Effector memory CD8-positive, alpha-beta T cell (primary cell): ENCODE data around the gene USHBP1.
"Not testable (repeated sequence)": the region's sequence is repeated elsewhere in the genome, so short reads cannot be mapped to it uniquely, and the experiment has no call there.

Source experiments
- ATAC-seq: fragments of 150-1000 bp; cut with Tn5 transposase; replicated peaks from 2 replicates; pipeline ENCODE4 v1.10.0; 2021; ENCODE audit warnings: mild to moderate bottlenecking, moderate library complexity
- DNase-seq, 3 experiments: peaks; one replicate each; pipeline ENCODE4 v3.0.0; 2021
- H3K27ac Mint-ChIP-seq, 2 donors: one replicate each; pipeline ENCODE4 v1.8.0; 2022; ENCODE audit warnings: mild to moderate bottlenecking in 2 of 2, mixed read lengths in 2 of 2, moderate library complexity in 2 of 2
- H3K27me3 Mint-ChIP-seq, 2 donors: one replicate each; pipeline ENCODE4 v1.8.0; 2022; ENCODE audit warnings: mixed read lengths in 2 of 2
- H3K36me3 Mint-ChIP-seq: one replicate; pipeline ENCODE4 v1.8.0; 2022; ENCODE audit warnings: mild to moderate bottlenecking, moderate library complexity, mixed read lengths; ENCODE audit not compliant: insufficient read depth
- H3K4me1 Mint-ChIP-seq, 2 donors: one replicate each; pipeline ENCODE4 v1.8.0; 2022; ENCODE audit warnings: low read depth in 2 of 2, mixed read lengths in 2 of 2
- H3K4me3 Mint-ChIP-seq, 2 donors: one replicate each; pipeline ENCODE4 v1.8.0; 2022; ENCODE audit warnings: mild to moderate bottlenecking in 2 of 2, mixed read lengths in 2 of 2, moderate library complexity in 2 of 2
- H3K9me3 Mint-ChIP-seq, 2 donors: one replicate each; pipeline ENCODE4 v1.8.0; 2022; ENCODE audit warnings: mixed read lengths in 2 of 2

Gene USHBP1

DNA sequence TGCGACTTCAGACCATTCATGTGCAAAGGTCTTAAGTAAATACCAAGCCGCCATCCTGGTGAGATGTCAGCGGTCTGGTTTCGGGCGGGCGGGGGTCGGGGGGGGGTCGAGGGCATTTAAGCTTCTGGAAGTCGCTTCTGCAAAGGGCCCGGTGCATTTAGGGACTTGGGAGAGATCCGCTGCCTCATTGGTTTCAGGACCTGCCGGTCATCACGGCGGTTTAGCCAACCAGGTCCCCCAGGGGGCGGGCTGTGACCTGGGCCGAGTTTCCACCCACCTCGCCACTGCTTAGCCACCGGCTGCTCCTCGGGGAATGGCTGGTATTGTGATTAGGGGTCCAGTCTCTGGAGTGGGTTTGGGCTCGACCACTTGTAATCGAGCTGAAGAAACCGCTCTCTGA, 24.9 kb upstream of the USHBP1 start:
- DNase-seq (no peak), ATAC-seq (no peak)
- H3K4me3 Mint-ChIP-seq, result no peak overlapping the region
- no peaks in the 10 kb centered on the region for H3K36me3 Mint-ChIP-seq
- H3K4me1 Mint-ChIP-seq, result peaks cover 5 to 6% of the 10 kb centered on the region in 2 donors
- no peak overlapping the region for H3K27ac Mint-ChIP-seq
- H3K27me3 Mint-ChIP-seq, result no peaks in the 10 kb centered on the region
- H3K9me3 Mint-ChIP-seq, result no peaks in the 10 kb centered on the region

DNA sequence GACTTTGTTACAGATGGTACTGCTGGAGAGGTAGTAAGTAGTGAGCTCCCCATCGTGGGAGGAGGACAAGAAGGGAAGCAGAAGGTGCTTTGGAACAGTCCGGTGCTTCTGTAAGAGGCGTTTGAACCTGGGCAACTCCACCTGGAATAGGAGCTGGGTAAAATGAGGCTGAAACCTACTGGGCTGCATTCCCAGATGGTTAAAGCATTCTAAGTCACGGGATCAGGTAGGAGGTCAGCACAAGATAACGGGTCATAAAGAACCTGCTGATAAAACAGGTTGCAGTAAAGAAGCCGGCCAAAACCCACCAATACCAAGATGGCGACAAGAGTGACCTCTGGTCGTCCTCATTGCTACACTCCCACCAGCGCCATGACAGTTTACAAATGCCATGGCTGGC, 22.2 kb upstream of the USHBP1 start:
- Mint-ChIP-seq H3K27me3 (peaks cover 0 to 4% of the 10 kb centered on the region in 2 donors), H3K4me3 (no peak overlapping the region), H3K36me3 (no peaks in the 10 kb centered on the region)

DNA sequence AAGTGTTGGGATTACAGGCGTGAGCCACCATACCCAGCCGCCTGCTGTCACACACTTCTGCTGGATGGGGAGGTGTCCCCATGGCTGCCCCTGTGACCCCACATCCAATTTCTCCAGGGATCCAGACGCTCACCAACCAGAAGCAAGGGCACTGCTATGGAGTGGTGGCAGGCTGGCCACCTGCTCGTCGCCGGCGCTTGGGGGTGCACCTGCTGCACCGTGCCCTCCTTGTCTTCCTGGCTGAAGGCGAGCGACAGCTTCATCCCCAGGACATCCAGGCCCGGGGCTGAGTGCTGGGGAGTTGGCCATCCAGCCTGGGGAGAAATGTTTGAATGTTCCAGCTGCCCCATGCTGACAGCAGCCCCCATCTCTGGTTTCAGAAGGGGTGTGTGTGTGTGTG, 21.7 kb upstream of the USHBP1 start:
- ATAC-seq (no peak), DNase-seq (no peak)
- H3K27ac Mint-ChIP-seq, result no peak overlapping the region
- H3K9me3 Mint-ChIP-seq, result no peaks in the 10 kb centered on the region
- H3K4me1 Mint-ChIP-seq, result peaks cover 9 to 11% of the 10 kb centered on the region in 2 donors
- H3K36me3 Mint-ChIP-seq, result peaks cover 2% of the 10 kb centered on the region
- H3K27me3 Mint-ChIP-seq, result peaks cover 0 to 4% of the 10 kb centered on the region in 2 donors
- no peak overlapping the region for H3K4me3 Mint-ChIP-seq

More for the DNA sequence above, 22.2 kb upstream of the USHBP1 start:
- H3K9me3 Mint-ChIP-seq, result no peaks in the 10 kb centered on the region
- H3K27ac Mint-ChIP-seq, result no peak overlapping the region
- ATAC-seq (no peak), DNase-seq (no peak)
- peaks cover 8 to 9% of the 10 kb centered on the region in 2 donors for H3K4me1 Mint-ChIP-seq

DNA sequence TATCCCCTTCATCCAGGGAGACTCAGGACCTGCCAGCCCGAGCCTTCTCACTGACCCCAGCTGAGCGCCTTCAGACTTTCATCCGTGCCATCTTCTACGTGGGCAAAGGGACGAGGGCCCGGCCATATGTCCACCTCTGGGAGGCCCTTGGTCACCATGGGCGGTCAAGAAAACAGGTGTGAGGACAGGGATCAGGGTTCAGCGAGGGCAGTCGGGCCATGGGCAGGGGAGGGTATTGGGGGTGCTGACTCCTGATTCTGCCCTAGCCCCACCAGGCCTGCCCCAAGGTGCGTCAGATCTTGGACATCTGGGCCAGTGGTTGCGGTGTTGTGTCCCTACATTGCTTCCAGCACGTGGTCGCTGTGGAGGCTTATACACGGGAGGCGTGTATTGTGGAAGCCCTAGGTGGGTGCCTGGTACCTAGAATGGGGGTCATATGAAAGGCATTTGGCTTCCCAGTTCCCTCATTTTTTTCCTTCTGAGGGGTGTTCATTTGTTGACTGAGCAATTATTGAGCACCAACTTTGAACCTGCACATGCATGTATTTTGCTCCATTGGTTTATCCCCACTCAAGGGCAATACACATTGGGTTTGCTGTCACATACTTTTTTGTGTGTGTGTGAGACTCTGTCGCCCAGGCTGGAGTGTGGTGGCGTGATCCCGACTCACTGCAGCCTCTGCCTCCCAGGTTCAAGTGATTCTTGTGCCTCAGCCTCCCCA, 21.0 kb upstream of the USHBP1 start:
- DNase-seq, result no peak
- H3K4me3 Mint-ChIP-seq, result no peak overlapping the region
- no peak for ATAC-seq
- peaks cover 3% of the 10 kb centered on the region for H3K36me3 Mint-ChIP-seq
- no peaks in the 10 kb centered on the region for H3K9me3 Mint-ChIP-seq
- H3K4me1 Mint-ChIP-seq, result peaks cover 9 to 11% of the 10 kb centered on the region in 2 donors
- H3K27ac Mint-ChIP-seq, result no peak overlapping the region
- peaks cover 0 to 4% of the 10 kb centered on the region in 2 donors for H3K27me3 Mint-ChIP-seq

DNA sequence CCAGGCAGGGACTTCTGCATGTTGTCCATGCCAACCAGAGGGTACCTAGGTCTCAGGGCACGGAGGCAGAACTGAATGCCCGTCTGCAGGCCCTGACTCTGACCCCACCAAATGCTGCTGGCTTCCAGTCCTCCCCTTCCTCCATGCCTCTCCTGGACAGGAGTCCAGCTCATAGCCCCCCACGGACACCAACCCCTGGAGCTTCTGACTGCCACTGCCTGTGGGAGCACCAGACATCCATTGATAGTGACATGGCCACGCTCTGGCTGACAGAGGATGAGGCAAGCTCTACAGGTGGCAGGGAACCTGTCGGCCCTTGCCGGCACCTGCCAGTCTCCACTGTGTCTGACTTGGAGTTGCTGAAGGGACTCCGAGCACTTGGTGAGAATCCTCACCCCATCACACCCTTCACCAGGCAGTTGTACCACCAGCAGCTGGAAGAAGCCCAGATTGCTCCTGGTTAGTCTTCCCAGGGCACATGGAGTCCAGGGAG, 19.0 kb upstream of the USHBP1 start:
- DNase-seq (no peak), ATAC-seq (no peak)
- Mint-ChIP-seq H3K36me3 (peaks cover 6% of the 10 kb centered on the region), H3K4me1 (peaks cover 9 to 11% of the 10 kb centered on the region in 2 donors), H3K9me3 (no peaks in the 10 kb centered on the region), H3K27ac (peak overlapping the region in 1 of 2 donors; percentile 60), H3K4me3 (peak overlapping the region; percentile 25 to 83), H3K27me3 (peaks cover 0 to 4% of the 10 kb centered on the region in 2 donors)

DNA sequence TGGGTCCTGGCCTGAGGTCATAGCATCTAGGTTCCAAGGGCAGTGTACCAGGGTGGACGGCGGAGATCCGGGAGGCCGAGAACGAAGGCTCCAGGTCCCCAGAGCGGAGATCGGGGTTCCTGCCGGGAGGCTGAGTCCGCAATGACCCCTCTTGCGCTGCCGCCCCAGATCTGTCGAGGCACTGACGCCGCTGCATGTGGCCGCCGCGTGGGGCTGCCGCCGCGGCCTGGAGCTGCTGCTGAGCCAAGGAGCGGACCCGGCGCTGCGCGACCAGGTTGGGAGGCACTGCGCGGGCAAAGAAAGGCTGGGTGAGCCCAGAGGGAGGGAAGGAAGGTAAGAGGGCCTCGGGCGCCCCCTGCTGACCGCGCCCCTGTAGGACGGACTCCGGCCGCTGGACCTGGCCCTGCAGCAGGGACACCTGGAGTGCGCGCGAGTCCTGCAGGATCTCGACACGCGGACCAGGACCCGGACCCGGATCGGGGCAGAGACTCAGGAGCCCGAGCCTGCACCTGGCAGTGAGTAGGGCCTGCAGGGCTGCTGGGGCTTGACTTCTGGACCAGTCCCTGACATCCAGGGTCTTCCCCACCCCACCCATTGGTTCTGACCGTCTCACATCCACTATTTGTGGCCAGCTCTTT, 18.1 kb upstream of the USHBP1 start:
- peak; percentile 68 to 73 (median 71) for DNase-seq
- no peak overlapping the region for H3K27ac Mint-ChIP-seq
- peaks cover 0 to 4% of the 10 kb centered on the region in 2 donors for H3K27me3 Mint-ChIP-seq

DNA sequence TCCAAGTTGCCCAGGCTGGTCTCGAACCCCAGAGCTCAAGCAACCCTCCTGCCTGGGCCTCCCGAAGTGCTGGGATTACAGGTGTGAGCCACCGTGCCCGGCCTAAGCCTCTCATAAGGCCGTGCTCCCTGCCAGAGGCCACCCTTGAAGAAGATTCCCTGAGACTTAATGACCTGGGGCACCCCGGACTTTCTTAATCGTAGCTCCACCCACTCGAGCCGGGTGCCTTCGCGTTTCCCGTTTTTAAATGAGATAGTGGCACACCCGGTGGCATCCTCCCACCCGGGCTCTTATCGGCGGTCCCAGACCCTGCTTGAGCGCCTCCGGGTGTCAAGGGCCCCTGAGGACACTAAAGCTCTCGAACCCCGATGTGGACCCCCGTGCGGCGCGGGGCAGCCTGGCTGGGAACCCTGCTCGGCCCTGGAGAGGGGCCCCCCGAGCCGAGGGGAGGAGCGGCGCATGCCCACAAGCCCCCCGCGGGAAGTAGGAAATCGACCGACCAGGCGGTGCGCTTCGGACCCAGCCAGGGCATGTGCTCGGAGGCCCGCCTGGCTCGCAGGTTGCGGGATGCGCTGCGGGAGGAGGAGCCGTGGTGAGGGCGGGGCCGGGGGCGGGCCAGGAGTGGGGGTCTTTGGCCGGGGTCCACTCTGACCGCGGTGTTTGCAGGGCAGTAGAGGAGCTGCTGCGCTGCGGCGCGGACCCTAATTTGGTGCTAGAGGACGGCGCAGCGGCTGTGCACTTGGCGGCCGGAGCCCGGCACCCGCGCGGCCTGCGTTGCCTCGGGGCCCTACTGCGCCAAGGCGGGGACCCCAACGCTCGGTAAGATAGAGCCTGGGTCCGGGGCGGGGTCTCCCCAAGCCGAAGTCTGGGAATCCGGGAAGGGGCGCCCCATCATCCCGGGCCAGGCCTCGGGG, 17.1 kb upstream of the USHBP1 start, which contains the start of gene ANKLE1:
Gene ANKLE1, plus strand, starts transcription at position 511 of the 914 bp plus-strand sequence. Its CDS starts 20 bp downstream, at position 531.
- Mint-ChIP-seq H3K27ac (no peak within 1 kb of the TSS), H3K4me1 (peaks cover 9 to 11% of the 10 kb centered on the region in 2 donors), H3K27me3 (peaks cover 0 to 4% of the 10 kb centered on the region in 2 donors), H3K4me3 (peak within 1 kb of the TSS; percentile 78 to 83), H3K36me3 (peaks cover 14% of the 10 kb centered on the region), H3K9me3 (no peaks in the 10 kb centered on the region)
- ATAC-seq (peak; percentile 45), DNase-seq (peak in 1 of 3 experiments; percentile 33)

More for the DNA sequence above, 18.1 kb upstream of the USHBP1 start:
- Mint-ChIP-seq H3K4me3 (peak overlapping the region; percentile 78 to 83), H3K9me3 (no peaks in the 10 kb centered on the region), H3K4me1 (peaks cover 9 to 11% of the 10 kb centered on the region in 2 donors), H3K36me3 (peaks cover 6% of the 10 kb centered on the region)
- ATAC-seq, result peak; percentile 92

DNA sequence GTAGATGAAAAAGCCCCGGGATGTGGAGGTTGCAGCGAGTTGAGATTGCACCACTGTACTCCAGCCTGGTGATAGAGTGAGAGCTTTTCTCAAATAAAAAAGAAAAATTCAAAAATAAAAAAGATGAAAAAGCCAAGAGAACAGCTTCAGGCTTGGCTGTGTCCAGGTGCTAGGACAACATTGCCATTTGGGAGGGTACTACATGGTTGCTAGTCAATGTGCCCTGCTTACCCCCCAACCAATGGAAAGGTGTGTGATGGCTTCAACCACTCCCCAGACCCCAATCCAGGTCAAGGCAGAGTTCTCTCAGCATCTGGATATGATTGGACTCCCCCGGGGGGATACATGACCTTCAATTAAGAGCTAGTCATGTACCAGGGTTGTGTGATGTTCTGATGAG, 14.9 kb upstream of the USHBP1 start:
- no peak overlapping the region for H3K4me3 Mint-ChIP-seq
- DNase-seq (no peak), ATAC-seq (no peak)
- peak overlapping the region in 1 of 2 donors; percentile 29 for H3K27ac Mint-ChIP-seq
- H3K9me3 Mint-ChIP-seq, result no peaks in the 10 kb centered on the region
- peaks cover 25% of the 10 kb centered on the region for H3K36me3 Mint-ChIP-seq
- peaks cover 0 to 4% of the 10 kb centered on the region in 2 donors for H3K27me3 Mint-ChIP-seq
- H3K4me1 Mint-ChIP-seq, result peaks cover 9 to 11% of the 10 kb centered on the region in 2 donors

DNA sequence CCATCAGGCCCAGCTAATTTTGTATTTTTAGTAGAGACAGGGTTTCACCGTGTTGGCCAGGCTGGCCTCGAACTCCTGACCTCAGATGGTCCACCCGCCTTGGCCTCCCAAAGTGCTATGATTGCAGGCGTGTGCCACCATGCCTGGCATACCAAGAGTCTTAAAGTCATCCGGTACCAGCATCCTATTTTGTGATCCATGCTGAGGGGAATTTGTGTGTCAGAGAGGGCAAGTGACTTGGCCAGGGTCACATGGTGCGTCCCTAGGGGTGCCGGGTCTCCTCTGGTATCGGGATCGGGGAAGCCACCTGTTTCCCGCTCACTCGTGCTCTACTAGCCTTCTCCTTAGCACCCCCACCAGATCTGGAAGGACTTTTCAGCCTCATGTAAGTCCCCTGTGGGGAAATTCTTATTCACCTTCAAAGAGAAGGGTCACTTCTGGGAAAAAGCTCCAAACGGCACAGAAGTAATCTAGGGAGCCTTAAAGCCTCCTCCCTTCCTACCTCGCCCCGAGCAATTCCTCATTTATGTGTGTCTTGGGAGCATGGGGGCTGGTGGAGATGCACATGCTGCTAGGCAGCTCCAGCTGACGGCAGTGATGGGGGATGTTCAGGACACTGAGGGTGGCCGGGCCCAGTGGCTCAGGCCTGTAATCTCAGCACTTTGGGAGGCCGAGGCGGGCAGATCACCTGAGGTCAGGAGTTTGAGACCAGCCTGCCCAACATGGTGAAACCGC, 11.1 kb upstream of the USHBP1 start:
- Mint-ChIP-seq H3K27ac (no peak overlapping the region), H3K4me1 (peaks cover 0 to 2% of the 10 kb centered on the region in 2 donors), H3K36me3 (peaks cover 56% of the 10 kb centered on the region), H3K9me3 (no peaks in the 10 kb centered on the region), H3K4me3 (no peak overlapping the region), H3K27me3 (no peaks in the 10 kb centered on the region)
- DNase-seq, result no peak
- ATAC-seq, result no peak

DNA sequence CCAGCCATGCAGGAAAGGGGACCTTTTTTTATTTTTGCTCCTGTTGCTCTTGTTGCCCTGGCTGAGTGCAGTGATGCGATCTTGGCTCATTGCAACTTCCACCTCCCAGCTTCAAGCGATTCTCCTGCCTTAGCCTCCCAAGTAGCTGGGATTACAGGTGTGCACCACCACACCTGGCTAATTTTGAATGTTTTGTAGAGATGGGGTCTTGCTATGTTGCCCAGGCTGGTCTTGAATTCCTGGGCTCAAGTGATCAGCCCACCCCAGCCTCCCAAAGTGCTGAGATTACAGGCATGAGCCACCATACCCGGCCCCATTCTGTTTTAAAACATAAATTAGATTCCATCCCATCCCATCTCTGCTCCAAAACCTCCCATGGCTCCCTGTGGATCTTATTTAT, 10.3 kb upstream of the USHBP1 start:
- H3K4me3 Mint-ChIP-seq, H3K4me1 Mint-ChIP-seq, H3K27me3 Mint-ChIP-seq, DNase-seq, ATAC-seq, H3K27ac Mint-ChIP-seq, H3K9me3 Mint-ChIP-seq: not testable (repeated sequence)
- H3K36me3 Mint-ChIP-seq, result peaks cover 60% of the 10 kb centered on the region

DNA sequence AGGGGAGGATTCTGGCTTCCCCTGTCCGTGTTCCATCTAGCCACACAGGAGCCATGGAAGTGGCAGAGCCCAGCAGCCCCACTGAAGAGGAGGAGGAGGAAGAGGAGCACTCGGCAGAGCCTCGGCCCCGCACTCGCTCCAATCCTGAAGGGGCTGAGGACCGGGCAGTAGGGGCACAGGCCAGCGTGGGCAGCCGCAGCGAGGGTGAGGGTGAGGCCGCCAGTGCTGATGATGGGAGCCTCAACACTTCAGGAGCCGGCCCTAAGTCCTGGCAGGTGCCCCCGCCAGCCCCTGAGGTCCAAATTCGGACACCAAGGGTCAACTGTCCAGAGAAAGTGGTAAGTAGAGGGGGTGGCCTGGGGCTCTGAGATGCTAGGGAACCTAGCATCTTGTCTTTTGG, 4.2 kb upstream of the USHBP1 start:
- no peaks in the 10 kb centered on the region for H3K9me3 Mint-ChIP-seq

DNA sequence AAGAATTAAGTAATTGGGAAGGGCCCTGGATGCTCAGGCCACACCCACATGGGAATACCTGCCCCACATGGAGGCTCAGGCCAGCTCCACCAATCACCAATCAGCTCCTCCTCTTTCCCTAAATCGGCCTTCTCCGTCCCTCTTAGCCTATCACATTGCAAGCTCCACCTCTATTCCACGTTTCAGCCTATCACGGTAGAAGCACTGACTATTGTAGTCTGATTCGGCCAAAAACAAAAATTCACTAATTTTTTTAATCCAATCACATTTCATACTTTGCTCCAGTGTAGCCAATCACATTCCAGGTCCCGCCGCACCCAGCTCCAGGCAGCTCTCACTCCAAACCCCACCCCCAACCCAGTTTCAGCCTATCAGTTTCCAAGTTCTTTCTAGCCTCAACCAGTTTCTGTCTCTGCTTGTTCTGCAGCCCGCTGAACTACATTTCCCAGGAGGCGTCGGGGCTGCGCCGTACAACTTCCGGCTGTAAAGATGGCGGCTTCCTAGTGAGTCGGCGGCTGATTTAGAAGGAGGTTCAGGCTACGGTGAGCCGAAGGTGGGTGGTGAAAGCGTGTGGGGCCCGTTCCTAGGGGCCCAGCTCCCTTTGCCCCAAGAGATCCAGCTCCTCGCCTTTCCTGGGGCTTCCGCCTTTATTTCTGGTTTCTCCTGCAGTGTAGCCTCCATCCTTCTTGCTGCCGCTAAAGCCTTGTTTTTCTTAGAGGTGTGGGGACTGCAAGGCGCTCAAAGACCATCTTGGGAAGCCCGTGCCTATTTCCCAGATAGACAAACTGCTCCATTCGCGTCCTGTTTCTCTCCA, 2.6 kb upstream of the USHBP1 start, which contains the start of gene BABAM1:
Gene BABAM1, plus strand, starts transcription at position 469 of the 814 bp plus-strand sequence. CDS start 1,364 bp downstream, outside the sequence.
- H3K36me3 Mint-ChIP-seq, result peaks cover 42% of the 10 kb centered on the region
- H3K27ac Mint-ChIP-seq, result peak within 1 kb of the TSS; percentile 32 to 84
- H3K4me3 Mint-ChIP-seq, result peak within 1 kb of the TSS; percentile 71 to 83
- no peaks in the 10 kb centered on the region for H3K9me3 Mint-ChIP-seq
- peak; percentile 91 for ATAC-seq
- peaks cover 13% of the 10 kb centered on the region in 2 donors for H3K4me1 Mint-ChIP-seq
- DNase-seq, result peak; percentile 90 to 93 (median 91)
- no peaks in the 10 kb centered on the region for H3K27me3 Mint-ChIP-seq

More for the DNA sequence above, 4.2 kb upstream of the USHBP1 start:
- Mint-ChIP-seq H3K36me3 (peaks cover 52% of the 10 kb centered on the region), H3K27me3 (no peaks in the 10 kb centered on the region), H3K4me3 (peak overlapping the region; percentile 71 to 83), H3K4me1 (peaks cover 13% of the 10 kb centered on the region in 2 donors), H3K27ac (no peak overlapping the region)
- no peak for ATAC-seq
- no peak for DNase-seq
